ENCODE measurements around the gene SGMS1. TPM values are rescaled to one million over a fixed set of nuclear protein-coding genes. Genes with fewer than 3 reads are reported as not detected.

SGMS1 gene
- polyA plus RNA-seq, 1 donor from 2014 or later, result 8.0 TPM

- Histone ChIP-seq H4K20me1 (ENCODE audit: insufficient read depth) (no peaks in the 10 kb centered on the region), H3K79me2 (replicated peaks; ENCODE audit: insufficient read depth, low read length) (no peaks in the 10 kb centered on the region), H2AFZ (ENCODE audit: low read depth, low read length) (no peak overlapping the region), H3K27ac (ENCODE audit: low read length) (no peak overlapping the region), H3K9me2 (ENCODE audit: insufficient read depth, low read length) (no peaks in the 10 kb centered on the region), H3K9me3 (ENCODE audit: low read length) (no peaks in the 10 kb centered on the region), H3K36me3 (ENCODE audit: insufficient read depth, low read length) (no peaks in the 10 kb centered on the region), H3K27me3 (ENCODE audit: insufficient read depth, low read depth, low read length) (no peaks in the 10 kb centered on the region), H3F3A (ENCODE audit: insufficient read depth, low read length, poor library complexity, severe bottlenecking) (no peaks in the 10 kb centered on the region), H3K9ac (ENCODE audit: low read length) (no peak overlapping the region), H3K4me2 (ENCODE audit: low read length) (no peak overlapping the region), H3K4me3 (ENCODE audit: low read length) (no peak overlapping the region)
- TF ChIP-seq TAF1 (IDR thresholded peaks at IDR 0.05; ENCODE audit: low read depth), result no peak
- TF ChIP-seq, protein P1, sequence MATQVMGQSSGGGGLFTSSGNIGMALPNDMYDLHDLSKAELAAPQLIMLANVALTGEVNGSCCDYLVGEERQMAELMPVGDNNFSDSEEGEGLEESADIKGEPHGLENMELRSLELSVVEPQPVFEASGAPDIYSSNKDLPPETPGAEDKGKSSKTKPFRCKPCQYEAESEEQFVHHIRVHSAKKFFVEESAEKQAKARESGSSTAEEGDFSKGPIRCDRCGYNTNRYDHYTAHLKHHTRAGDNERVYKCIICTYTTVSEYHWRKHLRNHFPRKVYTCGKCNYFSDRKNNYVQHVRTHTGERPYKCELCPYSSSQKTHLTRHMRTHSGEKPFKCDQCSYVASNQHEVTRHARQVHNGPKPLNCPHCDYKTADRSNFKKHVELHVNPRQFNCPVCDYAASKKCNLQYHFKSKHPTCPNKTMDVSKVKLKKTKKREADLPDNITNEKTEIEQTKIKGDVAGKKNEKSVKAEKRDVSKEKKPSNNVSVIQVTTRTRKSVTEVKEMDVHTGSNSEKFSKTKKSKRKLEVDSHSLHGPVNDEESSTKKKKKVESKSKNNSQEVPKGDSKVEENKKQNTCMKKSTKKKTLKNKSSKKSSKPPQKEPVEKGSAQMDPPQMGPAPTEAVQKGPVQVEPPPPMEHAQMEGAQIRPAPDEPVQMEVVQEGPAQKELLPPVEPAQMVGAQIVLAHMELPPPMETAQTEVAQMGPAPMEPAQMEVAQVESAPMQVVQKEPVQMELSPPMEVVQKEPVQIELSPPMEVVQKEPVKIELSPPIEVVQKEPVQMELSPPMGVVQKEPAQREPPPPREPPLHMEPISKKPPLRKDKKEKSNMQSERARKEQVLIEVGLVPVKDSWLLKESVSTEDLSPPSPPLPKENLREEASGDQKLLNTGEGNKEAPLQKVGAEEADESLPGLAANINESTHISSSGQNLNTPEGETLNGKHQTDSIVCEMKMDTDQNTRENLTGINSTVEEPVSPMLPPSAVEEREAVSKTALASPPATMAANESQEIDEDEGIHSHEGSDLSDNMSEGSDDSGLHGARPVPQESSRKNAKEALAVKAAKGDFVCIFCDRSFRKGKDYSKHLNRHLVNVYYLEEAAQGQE (IDR thresholded peaks at IDR 0.05; ENCODE audit: borderline replicate concordance), result no peak
- no peak for TF ChIP-seq EP300 (conservative IDR thresholded peaks at IDR 0.05; ENCODE audit: poor library complexity, severe bottlenecking)
- TF ChIP-seq RAD21 (conservative IDR thresholded peaks at IDR 0.05), result no peak
- TF ChIP-seq POLR2AphosphoS5 (IDR thresholded peaks at IDR 0.05), result no peak
- TF ChIP-seq SMC3 (conservative IDR thresholded peaks at IDR 0.05; ENCODE audit: poor library complexity), result no peak
- no peak for TF ChIP-seq EZH2 (IDR thresholded peaks at IDR 0.05; ENCODE audit: borderline replicate concordance, insufficient read depth, low read length, poor library complexity, severe bottlenecking)
- TF ChIP-seq, protein P2, sequence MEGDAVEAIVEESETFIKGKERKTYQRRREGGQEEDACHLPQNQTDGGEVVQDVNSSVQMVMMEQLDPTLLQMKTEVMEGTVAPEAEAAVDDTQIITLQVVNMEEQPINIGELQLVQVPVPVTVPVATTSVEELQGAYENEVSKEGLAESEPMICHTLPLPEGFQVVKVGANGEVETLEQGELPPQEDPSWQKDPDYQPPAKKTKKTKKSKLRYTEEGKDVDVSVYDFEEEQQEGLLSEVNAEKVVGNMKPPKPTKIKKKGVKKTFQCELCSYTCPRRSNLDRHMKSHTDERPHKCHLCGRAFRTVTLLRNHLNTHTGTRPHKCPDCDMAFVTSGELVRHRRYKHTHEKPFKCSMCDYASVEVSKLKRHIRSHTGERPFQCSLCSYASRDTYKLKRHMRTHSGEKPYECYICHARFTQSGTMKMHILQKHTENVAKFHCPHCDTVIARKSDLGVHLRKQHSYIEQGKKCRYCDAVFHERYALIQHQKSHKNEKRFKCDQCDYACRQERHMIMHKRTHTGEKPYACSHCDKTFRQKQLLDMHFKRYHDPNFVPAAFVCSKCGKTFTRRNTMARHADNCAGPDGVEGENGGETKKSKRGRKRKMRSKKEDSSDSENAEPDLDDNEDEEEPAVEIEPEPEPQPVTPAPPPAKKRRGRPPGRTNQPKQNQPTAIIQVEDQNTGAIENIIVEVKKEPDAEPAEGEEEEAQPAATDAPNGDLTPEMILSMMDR (IDR thresholded peaks at IDR 0.05; ENCODE audit: poor library complexity, severe bottlenecking), result no peak
- no peak for TF ChIP-seq MXI1 (conservative IDR thresholded peaks at IDR 0.05; ENCODE audit: poor library complexity, severe bottlenecking)
Observed at GRCh38 chr10:50592961-50593418, 30.8 kb downstream of the SGMS1 start.

GRCh38 chr10:50590935-50591334 lies 32.8 kb downstream of the SGMS1 start:
- H2AFZ ChIP-seq (ENCODE audit: low read depth, low read length), result no peak overlapping the region
- H3K9me2 ChIP-seq (ENCODE audit: insufficient read depth, low read length), result no peaks in the 10 kb centered on the region
- peak overlapping the region; percentile 40 for H3K9ac ChIP-seq (ENCODE audit: low read length)
- peak overlapping the region; percentile 6 for H3K4me2 ChIP-seq (ENCODE audit: low read length)
- H3K4me3 ChIP-seq (ENCODE audit: low read length), result peak overlapping the region; percentile 49
- H3K36me3 ChIP-seq (ENCODE audit: insufficient read depth, low read length), result no peaks in the 10 kb centered on the region
- peak; percentile 22 for TF ChIP-seq MXI1 (conservative IDR thresholded peaks at IDR 0.05; ENCODE audit: poor library complexity, severe bottlenecking)
- TF ChIP-seq, protein P1 (IDR thresholded peaks at IDR 0.05; ENCODE audit: borderline replicate concordance), result no peak
- peak; percentile 83 for TF ChIP-seq EP300 (conservative IDR thresholded peaks at IDR 0.05; ENCODE audit: poor library complexity, severe bottlenecking)
- TF ChIP-seq POLR2AphosphoS5 (IDR thresholded peaks at IDR 0.05), result peak; percentile 39
- TF ChIP-seq, protein P2 (IDR thresholded peaks at IDR 0.05; ENCODE audit: poor library complexity, severe bottlenecking), result no peak
- TF ChIP-seq SMC3 (conservative IDR thresholded peaks at IDR 0.05; ENCODE audit: poor library complexity), result no peak
- TF ChIP-seq EZH2 (IDR thresholded peaks at IDR 0.05; ENCODE audit: borderline replicate concordance, insufficient read depth, low read length, poor library complexity, severe bottlenecking), result no peak
- no peak for TF ChIP-seq TAF1 (IDR thresholded peaks at IDR 0.05; ENCODE audit: low read depth)
- TF ChIP-seq RAD21 (conservative IDR thresholded peaks at IDR 0.05), result no peak
- no peaks in the 10 kb centered on the region for H4K20me1 ChIP-seq (ENCODE audit: insufficient read depth)
- no peaks in the 10 kb centered on the region for H3K9me3 ChIP-seq (ENCODE audit: low read length)
- peak overlapping the region; percentile 77 for H3K27ac ChIP-seq (ENCODE audit: low read length)
- H3K79me2 ChIP-seq (replicated peaks; ENCODE audit: insufficient read depth, low read length), result no peaks in the 10 kb centered on the region
- no peaks in the 10 kb centered on the region for H3F3A ChIP-seq (ENCODE audit: insufficient read depth, low read length, poor library complexity, severe bottlenecking)
- H3K27me3 ChIP-seq (ENCODE audit: insufficient read depth, low read depth, low read length), result no peaks in the 10 kb centered on the region

Measured in neural cell (in vitro differentiated cells).